GM23338 (cell line): ENCODE measurements around the gene IRF2BP1. TPM values are rescaled to one million over a fixed set of nuclear protein-coding genes. Genes with fewer than 3 reads are reported as not detected.

ENCODE experiments used
- POLR2AphosphoS5 ChIP-seq: IDR thresholded peaks from 2 replicates; pipeline ENCODE4 v1.6.1; 2016; ENCODE audit warnings: antibody characterized with exemption, low read depth
- STAT1 ChIP-seq: IDR thresholded peaks from one replicate; pipeline ENCODE4 v1.6.1; 2016; ENCODE audit warnings: antibody characterized with exemption; ENCODE audit not compliant: unreplicated experiment
- ZNF331 ChIP-seq: fragments of 250-450 bp; sonication (Bioruptor Pico); IDR thresholded peaks from 2 replicates; pipeline ENCODE4 v1.5.0; 2020; ENCODE audit warnings: low read depth, mild to moderate bottlenecking, moderate library complexity
- polyA plus RNA-seq: library from polyadenylated mRNA; unstranded; fragments of >200 nt; fragmentation: Nextera tagmentation; extraction: Ambion mirVana; gene quantifications from 2 replicates; pipeline ENCODE4 v1.2.1, GENCODE V29; 2016
- total RNA-seq: library from RNA; depleted of rRNA; stranded (reverse); fragments of >200 nt; shearing (Covaris generic); gene quantifications from 2 replicates; pipeline ENCODE4 v1.2.3, GENCODE V29; 2014; rRNA removed
- TF ChIP-seq, protein P1 (sequence below): fragments of 250-450 bp; sonication (Bioruptor Pico); IDR thresholded peaks from 2 replicates; pipeline ENCODE4 v1.5.0; 2020; ENCODE audit warnings: mild to moderate bottlenecking, moderate library complexity
- TF ChIP-seq, protein P2 (sequence below), 2 experiments: fragments of 200-600 bp in 1 of 2; sonication (generic) in 1 of 2; conservative IDR thresholded peaks; 2 replicates each; pipeline versions ENCODE4 v1.5.1 to v1.6.1; 2016 to 2017; ENCODE audit warnings: antibody characterized with exemption in 2 of 2, low read depth in 2 of 2, mild to moderate bottlenecking in 2 of 2, moderate library complexity in 1 of 2

The IRF2BP1 gene
- total and polyA plus RNA-seq, 2 experiments from 2014 or later: 10.4 to 41.6 TPM

DNA sequence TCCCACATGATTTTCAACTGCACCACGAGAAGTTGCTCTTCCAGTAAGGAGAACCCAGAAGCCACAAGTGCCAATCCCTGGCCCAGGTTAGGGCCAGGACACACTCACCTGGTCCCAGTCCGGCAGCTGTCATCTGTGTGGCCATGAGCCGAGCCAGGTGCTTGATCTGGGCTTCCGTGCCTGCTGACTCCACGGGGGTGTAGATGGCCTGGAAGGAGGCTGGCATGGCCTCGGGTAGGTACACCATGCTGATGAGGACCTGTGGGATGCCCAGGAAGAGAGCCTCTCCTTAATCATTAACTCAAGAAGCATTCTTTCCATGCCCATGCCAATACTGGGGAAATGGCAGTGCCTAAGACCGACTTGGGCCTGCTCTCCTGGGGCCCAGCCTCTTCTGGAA is 51.0 kb downstream of the IRF2BP1 start (continued):
- TF ChIP-seq, protein P1, sequence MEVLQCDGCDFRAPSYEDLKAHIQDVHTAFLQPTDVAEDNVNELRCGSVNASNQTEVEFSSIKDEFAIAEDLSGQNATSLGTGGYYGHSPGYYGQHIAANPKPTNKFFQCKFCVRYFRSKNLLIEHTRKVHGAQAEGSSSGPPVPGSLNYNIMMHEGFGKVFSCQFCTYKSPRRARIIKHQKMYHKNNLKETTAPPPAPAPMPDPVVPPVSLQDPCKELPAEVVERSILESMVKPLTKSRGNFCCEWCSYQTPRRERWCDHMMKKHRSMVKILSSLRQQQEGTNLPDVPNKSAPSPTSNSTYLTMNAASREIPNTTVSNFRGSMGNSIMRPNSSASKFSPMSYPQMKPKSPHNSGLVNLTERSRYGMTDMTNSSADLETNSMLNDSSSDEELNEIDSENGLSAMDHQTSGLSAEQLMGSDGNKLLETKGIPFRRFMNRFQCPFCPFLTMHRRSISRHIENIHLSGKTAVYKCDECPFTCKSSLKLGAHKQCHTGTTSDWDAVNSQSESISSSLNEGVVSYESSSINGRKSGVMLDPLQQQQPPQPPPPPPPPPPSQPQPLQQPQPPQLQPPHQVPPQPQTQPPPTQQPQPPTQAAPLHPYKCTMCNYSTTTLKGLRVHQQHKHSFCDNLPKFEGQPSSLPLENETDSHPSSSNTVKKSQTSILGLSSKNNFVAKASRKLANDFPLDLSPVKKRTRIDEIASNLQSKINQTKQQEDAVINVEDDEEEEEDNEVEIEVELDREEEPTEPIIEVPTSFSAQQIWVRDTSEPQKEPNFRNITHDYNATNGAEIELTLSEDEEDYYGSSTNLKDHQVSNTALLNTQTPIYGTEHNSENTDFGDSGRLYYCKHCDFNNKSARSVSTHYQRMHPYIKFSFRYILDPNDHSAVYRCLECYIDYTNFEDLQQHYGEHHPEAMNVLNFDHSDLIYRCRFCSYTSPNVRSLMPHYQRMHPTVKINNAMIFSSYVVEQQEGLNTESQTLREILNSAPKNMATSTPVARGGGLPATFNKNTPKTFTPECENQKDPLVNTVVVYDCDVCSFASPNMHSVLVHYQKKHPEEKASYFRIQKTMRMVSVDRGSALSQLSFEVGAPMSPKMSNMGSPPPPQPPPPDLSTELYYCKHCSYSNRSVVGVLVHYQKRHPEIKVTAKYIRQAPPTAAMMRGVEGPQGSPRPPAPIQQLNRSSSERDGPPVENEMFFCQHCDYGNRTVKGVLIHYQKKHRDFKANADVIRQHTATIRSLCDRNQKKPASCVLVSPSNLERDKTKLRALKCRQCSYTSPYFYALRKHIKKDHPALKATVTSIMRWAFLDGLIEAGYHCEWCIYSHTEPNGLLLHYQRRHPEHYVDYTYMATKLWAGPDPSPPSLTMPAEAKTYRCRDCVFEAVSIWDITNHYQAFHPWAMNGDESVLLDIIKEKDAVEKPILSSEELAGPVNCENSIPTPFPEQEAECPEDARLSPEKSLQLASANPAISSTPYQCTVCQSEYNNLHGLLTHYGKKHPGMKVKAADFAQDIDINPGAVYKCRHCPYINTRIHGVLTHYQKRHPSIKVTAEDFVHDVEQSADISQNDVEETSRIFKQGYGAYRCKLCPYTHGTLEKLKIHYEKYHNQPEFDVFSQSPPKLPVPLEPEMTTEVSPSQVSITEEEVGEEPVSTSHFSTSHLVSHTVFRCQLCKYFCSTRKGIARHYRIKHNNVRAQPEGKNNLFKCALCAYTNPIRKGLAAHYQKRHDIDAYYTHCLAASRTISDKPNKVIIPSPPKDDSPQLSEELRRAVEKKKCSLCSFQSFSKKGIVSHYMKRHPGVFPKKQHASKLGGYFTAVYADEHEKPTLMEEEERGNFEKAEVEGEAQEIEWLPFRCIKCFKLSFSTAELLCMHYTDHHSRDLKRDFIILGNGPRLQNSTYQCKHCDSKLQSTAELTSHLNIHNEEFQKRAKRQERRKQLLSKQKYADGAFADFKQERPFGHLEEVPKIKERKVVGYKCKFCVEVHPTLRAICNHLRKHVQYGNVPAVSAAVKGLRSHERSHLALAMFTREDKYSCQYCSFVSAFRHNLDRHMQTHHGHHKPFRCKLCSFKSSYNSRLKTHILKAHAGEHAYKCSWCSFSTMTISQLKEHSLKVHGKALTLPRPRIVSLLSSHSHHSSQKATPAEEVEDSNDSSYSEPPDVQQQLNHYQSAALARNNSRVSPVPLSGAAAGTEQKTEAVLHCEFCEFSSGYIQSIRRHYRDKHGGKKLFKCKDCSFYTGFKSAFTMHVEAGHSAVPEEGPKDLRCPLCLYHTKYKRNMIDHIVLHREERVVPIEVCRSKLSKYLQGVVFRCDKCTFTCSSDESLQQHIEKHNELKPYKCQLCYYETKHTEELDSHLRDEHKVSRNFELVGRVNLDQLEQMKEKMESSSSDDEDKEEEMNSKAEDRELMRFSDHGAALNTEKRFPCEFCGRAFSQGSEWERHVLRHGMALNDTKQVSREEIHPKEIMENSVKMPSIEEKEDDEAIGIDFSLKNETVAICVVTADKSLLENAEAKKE: no peak
- TF ChIP-seq, protein P2, sequence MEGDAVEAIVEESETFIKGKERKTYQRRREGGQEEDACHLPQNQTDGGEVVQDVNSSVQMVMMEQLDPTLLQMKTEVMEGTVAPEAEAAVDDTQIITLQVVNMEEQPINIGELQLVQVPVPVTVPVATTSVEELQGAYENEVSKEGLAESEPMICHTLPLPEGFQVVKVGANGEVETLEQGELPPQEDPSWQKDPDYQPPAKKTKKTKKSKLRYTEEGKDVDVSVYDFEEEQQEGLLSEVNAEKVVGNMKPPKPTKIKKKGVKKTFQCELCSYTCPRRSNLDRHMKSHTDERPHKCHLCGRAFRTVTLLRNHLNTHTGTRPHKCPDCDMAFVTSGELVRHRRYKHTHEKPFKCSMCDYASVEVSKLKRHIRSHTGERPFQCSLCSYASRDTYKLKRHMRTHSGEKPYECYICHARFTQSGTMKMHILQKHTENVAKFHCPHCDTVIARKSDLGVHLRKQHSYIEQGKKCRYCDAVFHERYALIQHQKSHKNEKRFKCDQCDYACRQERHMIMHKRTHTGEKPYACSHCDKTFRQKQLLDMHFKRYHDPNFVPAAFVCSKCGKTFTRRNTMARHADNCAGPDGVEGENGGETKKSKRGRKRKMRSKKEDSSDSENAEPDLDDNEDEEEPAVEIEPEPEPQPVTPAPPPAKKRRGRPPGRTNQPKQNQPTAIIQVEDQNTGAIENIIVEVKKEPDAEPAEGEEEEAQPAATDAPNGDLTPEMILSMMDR (conservative IDR thresholded peaks at IDR 0.05; ENCODE audit: low read depth in 2 of 2): no peak
- TF ChIP-seq POLR2AphosphoS5: no peak
- TF ChIP-seq ZNF331 (CRISPR knock-in tag): no peak
- no peak for TF ChIP-seq STAT1

Other genes starting within 250 kb of the IRF2BP1 start
- gene EML2, start 246.7 kb downstream of the IRF2BP1 start, total RNA-seq: 28.9 and 33.9 TPM in 2 replicates
- 7.1 and 8.0 TPM in 2 replicates for gene EML2, start 246.7 kb downstream of the IRF2BP1 start, polyA plus RNA-seq
- 0.19 and 0.42 TPM in 2 replicates for gene GIPR, start 217.9 kb downstream of the IRF2BP1 start, total RNA-seq
- 1.2 and 1.4 TPM in 2 replicates for gene GIPR, start 217.9 kb downstream of the IRF2BP1 start, polyA plus RNA-seq
- 169 and 226 TPM in 2 replicates for gene SNRPD2, start 194.2 kb downstream of the IRF2BP1 start, total RNA-seq
- 1,375 and 1,400 TPM in 2 replicates for gene SNRPD2, start 194.2 kb downstream of the IRF2BP1 start, polyA plus RNA-seq
- 23.0 and 26.2 TPM in 2 replicates for gene QPCTL, start 193.5 kb downstream of the IRF2BP1 start, total RNA-seq
- 8.6 and 10.6 TPM in 2 replicates for gene QPCTL, start 193.5 kb downstream of the IRF2BP1 start, polyA plus RNA-seq
- 34.4 and 35.8 TPM in 2 replicates for gene FBXO46, start 155.2 kb downstream of the IRF2BP1 start, total RNA-seq
- gene FBXO46, start 155.2 kb downstream of the IRF2BP1 start, polyA plus RNA-seq: 9.4 and 12.0 TPM in 2 replicates
- 0.16 and 0.28 TPM in 2 replicates for gene MEIOSIN, start 152.7 kb downstream of the IRF2BP1 start, total RNA-seq
- gene MEIOSIN, start 152.7 kb downstream of the IRF2BP1 start, polyA plus RNA-seq: 0.21 TPM in 1 of 2 replicates, not detected in the other
- 16.1 and 22.6 TPM in 2 replicates for gene SIX5, start 116.9 kb downstream of the IRF2BP1 start, total RNA-seq
- 10.1 and 12.4 TPM in 2 replicates for gene SIX5, start 116.9 kb downstream of the IRF2BP1 start, polyA plus RNA-seq
- 18.9 and 24.0 TPM in 2 replicates for gene DMPK, start 103.7 kb downstream of the IRF2BP1 start, total RNA-seq
- 9.2 and 9.8 TPM in 2 replicates for gene DMPK, start 103.7 kb downstream of the IRF2BP1 start, polyA plus RNA-seq
- gene DMWD, start 93.3 kb downstream of the IRF2BP1 start, total RNA-seq: 33.1 and 45.6 TPM in 2 replicates
- gene DMWD, start 93.3 kb downstream of the IRF2BP1 start, polyA plus RNA-seq: 11.8 and 12.1 TPM in 2 replicates
- 0.21 and 0.23 TPM in 2 replicates for gene RSPH6A, start 70.8 kb downstream of the IRF2BP1 start, total RNA-seq
- gene RSPH6A, start 70.8 kb downstream of the IRF2BP1 start, polyA plus RNA-seq: 0.11 TPM in 1 of 2 replicates, not detected in the other
- gene SYMPK, start 23.0 kb downstream of the IRF2BP1 start, total RNA-seq: 64.0 and 82.1 TPM in 2 replicates
- gene SYMPK, start 23.0 kb downstream of the IRF2BP1 start, polyA plus RNA-seq: 33.9 and 36.8 TPM in 2 replicates
- 15.1 and 17.5 TPM in 2 replicates for gene FOXA3, start 21.8 kb downstream of the IRF2BP1 start, total RNA-seq
- gene FOXA3, start 21.8 kb downstream of the IRF2BP1 start, polyA plus RNA-seq: 11.1 and 11.7 TPM in 2 replicates
- 6.9 and 7.9 TPM in 2 replicates for gene MYPOP, start 16.5 kb upstream of the IRF2BP1 start, total RNA-seq
- gene MYPOP, start 16.5 kb upstream of the IRF2BP1 start, polyA plus RNA-seq: 2.7 and 3.0 TPM in 2 replicates
- 0.14 TPM in 1 of 2 replicates, not detected in the other for gene NANOS2, start 28.6 kb upstream of the IRF2BP1 start, total RNA-seq
- gene NANOS2, start 28.6 kb upstream of the IRF2BP1 start, polyA plus RNA-seq: 0.11 TPM in 1 of 2 replicates, not detected in the other
- 13.7 and 14.9 TPM in 2 replicates for gene NOVA2, start 87.7 kb upstream of the IRF2BP1 start, total RNA-seq
- gene NOVA2, start 87.7 kb upstream of the IRF2BP1 start, polyA plus RNA-seq: 5.1 and 5.3 TPM in 2 replicates
- gene CCDC61, start 109.3 kb upstream of the IRF2BP1 start, total RNA-seq: 16.4 and 22.4 TPM in 2 replicates
- 6.7 and 9.8 TPM in 2 replicates for gene CCDC61, start 109.3 kb upstream of the IRF2BP1 start, polyA plus RNA-seq
- gene PGLYRP1, start 136.9 kb upstream of the IRF2BP1 start, total RNA-seq: not detected in 2 replicates
- 0.33 TPM in 1 of 2 replicates, not detected in the other for gene PGLYRP1, start 136.9 kb upstream of the IRF2BP1 start, polyA plus RNA-seq
- gene IGFL4, start 154.9 kb upstream of the IRF2BP1 start, total RNA-seq: 0.87 and 1.0 TPM in 2 replicates
- 0.06 and 0.23 TPM in 2 replicates for gene IGFL4, start 154.9 kb upstream of the IRF2BP1 start, polyA plus RNA-seq
- not detected in 2 replicates for gene IGFL3, start 238.5 kb upstream of the IRF2BP1 start, total RNA-seq
- not detected in 2 replicates for gene IGFL3, start 238.5 kb upstream of the IRF2BP1 start, polyA plus RNA-seq